ENCODE results near the gene GCNT2.

- TF ChIP-seq CTCF (IDR thresholded peaks at IDR 0.05 in 4 of 5, conservative IDR thresholded peaks at IDR 0.05 in 1 of 5) = no peak
- no peak for TF ChIP-seq POLR2A (IDR thresholded peaks at IDR 0.05)
Measured at GRCh38 chr6:10531942-10532341, 10.8 kb downstream of the GCNT2 start.

Measured in gastrocnemius medialis (tissue), 4 donors.